GM18861 (cell line): ENCODE results near the gene SPATA9.
"Not testable (repeated sequence)": the region's sequence is repeated elsewhere in the genome, so short reads cannot be mapped to it uniquely, and the experiment has no call there.

Source experiments
- ATAC-seq: cut with Tn5 transposase; IDR thresholded peaks from one replicate; pipeline ENCODE4 v1.9.1; 2021; ENCODE audit not compliant: unreplicated experiment

The SPATA9 gene

DNA sequence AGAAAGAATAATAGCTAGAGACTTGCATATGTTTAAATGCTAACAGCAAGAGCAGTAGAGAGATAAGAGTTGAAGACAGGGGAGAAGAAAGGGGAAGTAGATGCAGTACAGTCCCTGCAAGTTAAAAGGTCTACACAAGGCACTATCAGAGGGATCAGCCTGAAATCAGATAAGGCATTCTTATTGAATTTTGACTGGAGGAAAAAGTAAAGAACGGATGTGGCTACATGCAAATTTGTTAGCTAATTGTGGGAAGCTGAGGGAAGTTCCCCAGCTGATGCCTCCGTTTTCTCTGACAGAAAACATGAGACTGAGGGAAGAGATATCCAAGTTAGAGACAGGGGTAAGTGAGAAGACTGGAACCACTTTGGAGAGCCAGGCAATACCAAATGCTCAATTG, 35.4 kb upstream of the SPATA9 start:
- ATAC-seq, result peak; percentile 83

DNA sequence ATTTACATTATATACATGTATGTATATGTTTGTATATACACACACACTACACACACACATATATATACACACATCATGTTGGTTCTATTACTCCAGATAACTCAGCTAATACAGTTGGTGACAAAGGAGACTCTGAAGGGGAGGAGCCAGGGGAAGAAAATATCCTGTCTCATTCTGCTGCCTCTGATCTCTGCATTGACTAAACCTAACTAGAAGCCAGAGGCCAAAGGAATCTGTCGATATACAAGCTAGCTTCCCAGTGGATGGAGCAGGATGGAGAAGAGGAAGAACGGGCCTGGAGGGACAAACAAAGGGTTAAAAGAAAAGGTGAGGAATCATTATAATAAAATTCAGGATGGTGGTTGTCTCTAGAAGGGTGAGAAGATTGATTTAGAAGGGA, 34.6 kb upstream of the SPATA9 start:
- no peak for ATAC-seq

DNA sequence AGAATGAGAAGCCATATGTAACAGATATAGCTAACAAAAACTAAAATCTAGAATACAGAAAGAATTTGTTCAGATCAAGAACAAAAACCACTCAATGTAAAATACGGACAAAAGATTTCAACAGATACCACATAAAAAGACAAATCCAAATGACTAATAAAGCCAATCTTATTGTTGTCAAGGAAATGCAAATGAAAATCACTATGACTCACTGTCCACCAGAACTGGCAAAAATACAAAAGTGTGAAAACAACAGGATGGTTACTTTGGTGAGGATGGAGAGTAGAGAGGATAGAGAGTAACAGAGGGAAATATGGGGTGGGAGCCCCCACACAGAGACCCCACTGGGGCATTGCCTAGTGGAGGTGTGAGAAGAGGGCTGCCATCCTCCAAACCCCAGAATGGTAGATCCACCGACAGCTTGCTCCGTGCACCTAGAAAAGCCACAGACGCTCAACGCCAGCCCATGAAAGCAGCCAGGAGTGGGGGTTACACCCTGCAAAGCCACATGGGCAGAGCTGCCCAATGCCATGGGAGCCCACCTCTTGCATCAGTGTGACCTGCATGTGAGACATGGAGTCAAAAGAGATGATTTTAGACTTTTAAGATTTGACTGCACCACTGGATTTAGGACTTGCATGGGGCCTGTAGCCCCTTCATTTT, 33.1 kb upstream of the SPATA9 start:
- no peak for ATAC-seq

DNA sequence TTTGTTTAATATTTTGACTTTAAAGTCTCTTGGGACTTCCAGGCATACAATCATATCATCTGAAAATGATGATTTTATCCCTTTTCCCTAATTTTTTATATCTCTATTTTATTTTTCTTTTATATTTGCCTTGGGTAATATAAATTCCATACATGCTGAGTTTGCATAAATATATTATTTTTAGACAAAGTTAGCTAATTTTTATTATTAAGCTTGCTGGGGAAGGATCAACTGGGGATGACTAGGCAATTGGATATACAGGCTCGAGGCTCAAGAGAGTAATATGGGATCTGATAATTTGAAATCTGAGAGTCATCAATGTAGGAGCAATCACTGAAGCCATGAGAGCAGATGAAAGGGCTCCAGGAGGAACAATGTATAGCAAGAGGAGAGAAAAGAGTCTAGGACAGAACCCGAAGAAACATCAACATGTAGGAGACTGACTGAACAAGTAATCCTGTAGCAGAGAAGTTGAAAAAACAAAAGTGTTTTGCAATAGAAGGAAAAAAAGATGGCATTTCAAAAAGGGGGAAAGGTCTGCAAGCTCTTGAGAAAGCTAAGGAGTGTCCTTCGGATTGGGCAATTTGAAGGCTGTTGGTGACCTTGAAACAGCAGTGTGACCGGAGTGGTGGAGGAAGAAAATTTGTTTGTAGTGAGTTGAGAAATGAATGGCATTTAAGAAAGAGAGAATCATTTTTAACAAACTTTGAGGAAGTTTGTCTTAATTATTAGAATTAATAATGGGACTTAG, 31.3 kb upstream of the SPATA9 start:
- no peak for ATAC-seq

GRCh38 chr5:95713246-95713645, 30.5 kb upstream of the SPATA9 start:
- not testable (repeated sequence) for ATAC-seq

GRCh38 chr5:95712347-95712958, 29.7 kb upstream of the SPATA9 start:
- no peak for ATAC-seq

DNA sequence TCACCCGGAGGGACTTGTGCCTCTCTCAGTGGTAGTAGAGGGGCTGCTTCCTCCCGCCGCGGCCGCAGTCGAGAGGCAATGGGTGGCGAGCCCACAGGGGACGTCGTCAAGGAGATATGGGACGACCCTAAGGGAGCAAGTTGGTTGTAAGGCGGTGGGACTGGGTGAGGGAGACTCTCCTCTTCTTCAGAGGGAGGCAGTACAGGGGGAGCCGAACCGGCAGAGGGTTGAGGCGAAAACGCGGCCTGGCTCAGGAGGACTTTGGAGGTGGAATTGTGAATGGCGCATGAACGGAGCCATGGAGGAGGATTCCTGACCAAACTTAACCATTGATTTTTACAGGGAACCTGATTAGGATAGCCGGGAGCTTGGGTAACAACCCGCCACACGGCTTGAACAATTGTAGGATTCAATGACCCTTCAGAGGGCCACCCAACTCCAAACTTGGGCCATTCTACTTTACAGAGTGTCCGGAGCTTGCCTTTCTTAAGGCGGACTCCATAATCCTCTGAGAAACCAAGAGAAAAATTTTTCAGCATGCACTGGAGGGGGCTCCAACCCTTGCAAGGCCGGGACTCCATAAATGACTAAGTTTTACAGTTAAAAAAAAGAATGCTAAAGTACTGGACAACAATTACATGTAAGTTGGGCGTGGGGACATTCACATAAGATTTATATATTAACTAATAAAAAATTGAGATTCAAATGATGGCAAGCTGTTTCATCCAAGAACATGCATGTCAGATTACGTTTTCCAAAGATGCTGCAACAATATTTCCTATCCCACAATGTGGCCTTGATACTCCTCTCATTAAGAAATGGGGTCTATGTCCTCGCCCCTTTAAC, 28.9 kb upstream of the SPATA9 start:
- ATAC-seq, result no peak

- not testable (repeated sequence) for ATAC-seq
Observed at GRCh38 chr5:95710651-95711500, 28.1 kb upstream of the SPATA9 start.

DNA sequence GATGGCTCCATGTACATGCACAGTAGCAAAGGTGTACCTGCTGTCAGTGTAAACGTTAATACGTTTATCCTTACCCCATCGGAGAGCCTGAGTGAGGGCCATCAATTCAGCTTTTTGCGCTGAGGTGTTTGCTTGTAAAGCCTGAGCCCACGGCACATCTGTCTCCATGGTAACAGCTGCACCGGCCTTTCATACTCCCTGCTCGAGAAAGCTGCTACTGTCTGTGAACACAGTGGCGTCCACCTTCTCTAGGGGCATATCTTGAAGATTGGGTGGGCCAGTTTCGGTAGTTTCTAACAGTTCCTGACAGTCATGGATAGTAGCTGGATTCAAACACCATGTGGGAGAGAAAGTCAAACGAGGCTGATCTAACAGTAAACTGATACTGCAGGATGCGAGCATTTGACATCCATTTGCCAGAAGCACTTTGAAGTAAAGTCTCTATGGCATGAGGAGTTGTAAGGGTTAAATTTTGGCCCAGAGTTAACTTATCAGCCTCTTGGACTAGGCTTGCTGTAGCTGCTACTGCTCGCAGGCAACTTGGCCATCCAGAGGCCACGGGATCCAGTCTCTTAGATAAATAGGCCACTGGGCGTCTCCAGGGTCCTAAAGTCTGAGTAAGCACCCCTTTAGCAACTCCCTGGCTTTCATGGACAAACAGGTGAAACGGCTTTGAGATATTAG, 27.3 kb upstream of the SPATA9 start:
- ATAC-seq, result no peak

- ATAC-seq, result no peak
Observed at GRCh38 chr5:95708876-95709275, 26.1 kb upstream of the SPATA9 start.

- not testable (repeated sequence) for ATAC-seq
Observed at GRCh38 chr5:95707534-95708188, 24.9 kb upstream of the SPATA9 start.

GRCh38 chr5:95707055-95707454, 24.3 kb upstream of the SPATA9 start:
- no peak for ATAC-seq

DNA sequence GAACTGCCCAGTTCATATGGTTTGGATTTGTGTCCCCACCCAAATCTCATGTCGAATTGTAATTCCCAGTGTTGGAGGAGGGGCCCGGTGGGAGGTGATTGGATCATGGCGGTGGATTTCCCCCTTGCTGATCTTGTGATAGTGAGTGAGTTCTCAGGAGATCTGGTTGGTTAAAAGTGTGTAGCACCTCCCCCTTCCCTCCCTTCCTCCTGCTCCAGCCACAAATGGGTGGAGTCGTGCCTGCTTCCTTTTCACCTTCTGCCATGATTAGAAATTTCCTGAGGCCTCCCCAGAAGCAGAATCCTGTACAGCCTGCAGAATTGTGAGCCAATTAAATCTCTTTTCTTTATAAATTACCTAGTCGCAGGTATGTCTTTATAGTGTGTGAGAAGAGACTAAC, 23.4 kb upstream of the SPATA9 start:
- not testable (repeated sequence) for ATAC-seq

- ATAC-seq, result no peak
Observed at GRCh38 chr5:95704150-95704549, 21.4 kb upstream of the SPATA9 start.

DNA sequence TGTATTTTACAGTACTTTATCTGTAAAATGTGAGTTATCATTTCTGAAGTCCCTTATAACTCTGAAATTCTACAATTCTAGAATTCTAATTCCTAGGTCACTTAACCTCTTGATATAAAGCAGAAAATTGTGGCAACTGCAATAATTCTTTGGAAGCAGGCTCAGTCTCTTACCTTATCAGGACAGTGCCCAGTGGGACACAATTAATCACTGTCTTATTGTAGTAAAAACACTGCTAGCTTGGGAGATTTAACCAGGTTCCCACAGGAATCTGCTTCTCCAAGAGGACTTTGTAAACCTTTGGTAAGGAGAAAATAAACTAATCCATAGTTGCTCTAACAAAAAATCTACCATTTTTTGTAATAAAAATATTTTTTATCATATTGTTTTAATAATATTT, 18.3 kb upstream of the SPATA9 start:
- ATAC-seq, result no peak

DNA sequence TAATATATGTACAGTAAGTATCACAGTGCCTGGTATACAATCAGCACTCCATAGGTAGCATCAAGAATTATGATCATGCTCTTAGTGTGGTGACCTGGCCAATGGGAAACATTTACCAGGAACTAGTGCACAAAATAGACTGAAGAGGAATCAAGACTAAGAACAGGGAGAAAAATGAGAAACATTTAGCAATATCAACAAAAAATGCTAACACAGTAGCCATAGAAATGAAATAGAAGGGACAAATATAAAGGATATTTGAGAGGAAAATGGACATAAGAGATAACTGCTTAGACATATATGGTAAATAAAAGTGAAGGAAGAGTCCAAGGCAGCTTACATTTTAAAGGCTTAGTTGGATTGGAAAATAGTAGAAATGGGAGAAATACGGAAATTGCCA, 16.5 kb upstream of the SPATA9 start:
- ATAC-seq, result no peak

GRCh38 chr5:95697781-95698681, 15.2 kb upstream of the SPATA9 start:
- ATAC-seq, result no peak

DNA sequence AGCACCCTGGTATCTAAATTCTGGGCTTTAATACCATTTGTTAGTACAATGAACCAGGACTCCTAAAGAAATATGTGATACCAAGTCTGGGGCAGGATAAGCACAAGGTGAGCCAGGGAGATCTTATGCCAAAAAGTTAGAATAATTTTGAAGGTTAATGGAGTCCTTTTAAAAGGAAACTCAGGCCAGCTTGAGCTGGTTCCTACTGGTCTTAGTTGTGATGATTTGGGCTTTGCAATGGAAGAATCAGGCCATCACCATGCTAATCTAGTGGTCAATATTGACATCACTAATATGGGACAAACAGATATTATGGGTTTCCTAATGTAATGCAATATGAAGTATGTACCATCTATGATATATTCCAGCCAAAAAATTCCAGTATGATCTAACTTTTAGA, 7.5 kb upstream of the SPATA9 start:
- ATAC-seq, result no peak
